HG02973 (cell line): ENCODE results near the gene MND1.
"Not testable (repeated sequence)": the region's sequence is repeated elsewhere in the genome, so short reads cannot be mapped to it uniquely, and the experiment has no call there.

Source experiments
- ATAC-seq: cut with Tn5 transposase; IDR thresholded peaks from one replicate; pipeline ENCODE4 v1.9.1; 2021; ENCODE audit warnings: moderate library complexity; ENCODE audit not compliant: unreplicated experiment

The MND1 gene

GRCh38 chr4:153438916-153439756 is 94.6 kb downstream of the MND1 start:
- peak; percentile 75 for ATAC-seq

- no peak for ATAC-seq
Measured at GRCh38 chr4:153439831-153440230, 95.3 kb downstream of the MND1 start.

DNA sequence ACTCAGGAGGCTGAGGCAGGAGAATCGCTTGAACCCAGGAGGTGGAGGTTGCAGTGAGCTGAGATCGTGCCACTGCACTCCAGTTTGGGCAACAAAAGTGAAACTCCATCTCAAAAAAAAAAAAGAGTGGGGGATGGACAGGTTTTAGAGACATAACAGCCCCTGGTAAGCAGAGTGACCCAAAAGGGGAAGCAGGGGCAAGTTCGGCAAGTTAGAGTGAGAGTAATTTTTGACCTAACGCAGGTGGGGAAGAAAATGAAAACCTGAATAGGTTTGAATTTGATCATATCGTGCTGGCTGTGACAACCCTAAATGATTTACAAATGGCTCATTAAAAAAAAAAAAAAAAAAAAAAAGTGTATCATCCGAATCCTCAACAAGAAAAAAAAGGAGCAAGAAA is 96.0 kb downstream of the MND1 start:
- ATAC-seq: no peak

- no peak for ATAC-seq
Measured at GRCh38 chr4:153447175-153447905, 102.9 kb downstream of the MND1 start.

GRCh38 chr4:153448003-153448731 is 103.7 kb downstream of the MND1 start:
- no peak for ATAC-seq

DNA sequence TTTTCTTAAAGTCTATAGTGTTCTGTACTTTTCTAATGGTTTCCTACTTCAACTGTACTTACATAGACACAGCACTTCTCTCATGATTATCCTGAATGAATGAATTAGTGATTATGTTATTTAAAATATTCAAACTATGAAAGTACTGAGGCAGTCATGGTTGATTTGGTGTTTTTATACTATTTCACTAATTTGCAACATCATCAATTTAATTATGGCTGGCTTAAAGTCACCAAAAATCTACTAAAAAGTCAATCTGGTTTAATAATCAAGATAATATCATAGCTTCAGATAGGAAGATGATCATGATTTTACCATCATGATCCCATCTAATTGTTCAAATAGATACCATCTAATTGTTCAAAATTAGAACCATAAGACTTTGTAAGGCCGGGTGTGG is 104.8 kb downstream of the MND1 start:
- no peak for ATAC-seq

DNA sequence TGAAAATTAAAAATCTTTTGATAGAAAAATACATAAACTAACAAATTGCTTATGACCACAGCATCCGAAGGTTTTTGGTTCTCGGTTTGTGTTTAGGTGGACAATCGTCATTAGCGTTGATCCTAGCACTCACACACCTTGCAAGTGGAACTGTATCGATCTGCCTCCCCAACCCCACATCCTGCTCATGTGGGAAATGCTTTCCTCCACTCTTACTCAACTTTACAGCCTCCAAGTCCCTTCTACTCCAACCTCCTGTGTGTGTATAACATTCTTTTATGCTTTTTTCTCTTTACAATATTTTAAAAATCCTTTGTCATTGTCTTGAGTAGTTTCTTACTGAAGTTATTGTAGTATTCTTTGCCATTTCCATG is 106.0 kb downstream of the MND1 start:
- ATAC-seq: no peak

- not testable (repeated sequence) for ATAC-seq
Measured at GRCh38 chr4:153451145-153451544, 106.7 kb downstream of the MND1 start.

- no peak for ATAC-seq
Measured at GRCh38 chr4:153451911-153452657, 107.6 kb downstream of the MND1 start.

- ATAC-seq: no peak
Measured at GRCh38 chr4:153452658-153453378, 108.3 kb downstream of the MND1 start.

DNA sequence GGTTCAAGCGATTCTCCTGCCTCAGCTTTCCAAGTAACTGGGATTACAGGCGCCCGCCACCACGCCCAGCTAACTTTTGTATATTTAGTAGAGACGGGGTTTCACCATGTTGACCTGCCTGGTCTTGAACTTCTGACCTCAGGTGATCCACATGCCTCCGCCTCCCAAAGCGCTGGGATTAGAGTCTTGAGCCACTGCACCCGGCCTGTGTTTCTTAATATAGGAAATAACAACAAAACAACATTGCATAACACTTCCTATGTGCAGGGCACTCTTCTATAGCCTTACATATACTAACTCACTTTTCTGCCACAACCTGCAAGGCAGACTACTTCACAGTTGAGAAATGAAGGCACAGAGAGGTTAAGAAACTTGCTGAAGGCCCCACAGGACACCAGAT is 108.9 kb downstream of the MND1 start:
- ATAC-seq: no peak

DNA sequence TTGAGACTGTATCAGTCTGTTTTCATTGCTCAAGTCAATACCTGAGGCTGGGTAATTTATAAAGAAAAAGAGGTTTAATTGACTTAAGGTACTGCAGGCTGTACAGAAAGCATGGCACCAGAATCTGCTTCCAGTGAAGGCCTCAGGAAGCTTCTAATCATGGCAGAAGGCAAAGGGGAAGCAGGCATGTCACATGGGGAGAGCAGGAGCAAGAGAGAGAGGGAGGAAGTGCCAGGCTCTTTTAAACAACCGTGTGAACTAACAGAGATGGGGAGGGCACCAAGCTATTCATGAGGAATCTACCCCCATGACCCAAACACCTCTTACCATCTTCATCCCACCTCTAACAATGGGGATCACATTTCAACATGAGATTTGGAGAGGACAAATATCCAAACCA is 114.5 kb downstream of the MND1 start:
- ATAC-seq: no peak

GRCh38 chr4:153461549-153461948 is 117.1 kb downstream of the MND1 start:
- not testable (repeated sequence) for ATAC-seq

GRCh38 chr4:153464068-153464467 is 119.6 kb downstream of the MND1 start:
- ATAC-seq: no peak
